HK-2 (cell line): Measurements from ENCODE around the gene ITPRID2.
A peak's percentile ranks its signal among the peaks of the same experiment; 100 is the strongest.
"Not testable (repeated sequence)": the region's sequence is repeated elsewhere in the genome, so short reads cannot be mapped to it uniquely, and the experiment has no call there.

Experiments used
- DNase-seq: peaks from one replicate; pipeline ENCODE4 v3.0.0-alpha.2; 2018; ENCODE audit not compliant: unreplicated experiment

ITPRID2 gene

DNA sequence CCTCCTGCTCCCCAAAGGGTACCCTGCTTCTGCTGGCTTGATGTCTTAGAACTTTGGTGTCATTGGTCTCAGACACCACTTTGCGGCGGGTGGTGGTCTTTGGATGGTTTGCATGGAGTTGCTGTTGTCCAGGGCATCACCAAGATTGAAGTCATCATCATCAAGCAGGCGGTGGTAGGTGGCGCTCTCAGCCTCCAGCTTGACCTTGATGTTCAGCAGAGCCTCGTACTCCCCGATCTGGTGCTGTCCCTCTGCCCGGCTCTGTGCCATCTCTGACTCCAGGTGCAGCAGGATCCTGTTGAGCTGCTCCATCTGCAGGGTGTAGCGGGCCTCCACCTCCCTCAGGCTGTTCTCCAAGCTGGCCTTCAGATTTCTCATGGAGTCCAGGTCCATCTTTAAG lies 69.6 kb downstream of the ITPRID2 start:
- not testable (repeated sequence) for DNase-seq

DNA sequence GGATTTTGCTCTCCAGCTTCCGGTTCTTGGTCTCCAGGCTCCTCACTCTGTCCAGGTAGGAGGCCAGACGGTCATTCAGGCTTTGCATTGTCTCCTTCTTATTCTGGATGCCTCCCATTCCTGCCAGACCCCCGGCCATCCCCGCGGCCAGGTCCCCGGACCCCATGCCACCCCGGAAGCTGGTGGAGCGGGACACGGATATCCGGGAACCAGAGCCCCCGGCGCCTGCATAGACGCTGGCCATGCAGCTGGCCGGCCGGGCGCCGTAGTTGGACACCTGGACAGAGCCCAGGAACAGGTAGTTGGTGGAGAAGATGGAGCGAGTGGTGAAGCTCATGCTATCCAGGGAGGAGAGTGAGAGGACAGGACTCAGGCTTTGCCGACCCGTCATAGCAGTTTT lies 70.6 kb downstream of the ITPRID2 start:
- no peak for DNase-seq

DNA sequence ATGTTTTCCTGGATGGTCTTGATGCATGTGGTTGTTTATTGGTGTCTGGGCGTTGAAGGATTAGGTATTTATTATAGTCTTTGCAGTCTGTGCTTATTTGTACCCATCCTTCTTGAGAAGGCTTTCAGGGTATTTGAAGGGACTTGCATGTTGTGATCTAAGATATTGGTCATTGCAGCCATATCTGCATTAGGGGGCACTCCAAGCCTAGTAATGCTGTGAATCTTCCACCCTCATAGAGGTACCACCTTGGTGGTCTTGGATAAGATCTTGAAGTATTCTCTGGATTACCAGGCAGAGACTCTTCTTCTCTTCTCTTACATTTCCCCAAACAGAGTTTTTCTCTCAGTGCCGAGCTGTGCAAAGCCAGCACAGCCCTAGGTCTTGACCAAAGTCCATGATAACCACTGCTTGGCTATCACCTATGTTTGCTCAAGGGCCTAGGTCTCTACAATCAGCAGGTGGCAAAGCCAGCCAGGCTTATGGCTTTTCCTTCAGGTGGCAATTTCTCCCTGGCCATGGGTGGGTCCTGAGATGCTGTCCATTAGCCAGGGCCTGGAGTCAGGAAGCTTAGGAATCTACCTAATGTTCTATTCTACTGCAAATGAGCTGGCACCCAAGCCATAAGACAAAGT lies 78.7 kb downstream of the ITPRID2 start:
- DNase-seq, result no peak

DNA sequence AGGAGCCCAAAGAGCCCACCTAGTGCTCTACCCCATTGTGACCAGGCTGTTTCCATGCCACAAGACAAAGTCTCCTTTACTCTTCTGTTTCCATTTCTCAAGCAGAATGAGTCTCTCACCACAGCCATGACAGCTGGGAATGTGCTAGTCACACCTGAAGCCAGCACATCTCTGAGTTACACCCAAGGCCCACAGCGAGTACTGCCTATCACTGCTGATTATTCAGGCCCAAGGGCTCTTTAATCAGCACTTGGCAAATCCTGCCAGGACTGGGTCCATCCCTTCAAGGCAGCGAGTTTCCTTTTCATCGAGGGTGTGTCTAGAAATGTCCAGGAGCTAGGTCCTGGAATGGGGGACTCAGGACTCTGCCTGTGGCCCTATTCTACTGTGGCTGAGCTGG lies 79.5 kb downstream of the ITPRID2 start:
- DNase-seq, result no peak

DNA sequence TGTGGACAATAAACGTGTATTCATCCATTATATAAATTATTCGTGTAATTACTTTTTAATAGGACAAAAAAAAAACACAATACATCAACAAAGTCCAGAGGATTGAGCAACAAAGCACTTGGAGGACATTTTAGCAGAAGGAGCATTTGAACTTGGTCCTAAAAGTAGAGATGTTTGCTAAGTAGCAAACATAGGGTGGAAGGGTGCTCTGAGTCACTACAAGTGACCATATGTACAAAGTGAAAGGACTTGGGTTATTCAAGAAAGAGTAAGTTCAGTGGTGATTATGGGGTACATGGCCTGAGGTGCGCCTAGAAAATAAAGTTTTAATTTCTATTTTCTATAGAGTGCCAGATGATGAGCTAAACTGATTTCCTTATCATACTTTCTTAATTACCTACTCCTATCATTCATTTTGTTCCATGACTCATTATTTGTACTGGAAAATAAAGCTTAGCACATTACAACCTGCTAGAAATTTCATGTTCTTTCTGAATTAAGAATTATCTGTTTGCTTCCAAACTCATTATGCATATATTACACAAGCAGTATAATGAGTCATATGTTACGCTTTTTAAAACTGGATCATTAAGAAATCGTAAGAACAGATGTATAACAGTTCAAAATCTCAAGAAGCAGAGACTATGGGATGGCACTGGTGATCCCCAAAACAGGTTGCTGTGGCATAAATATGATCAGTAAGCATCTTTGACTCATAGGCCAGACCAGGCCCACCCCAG lies 81.1 kb downstream of the ITPRID2 start:
- DNase-seq, result no peak

DNA sequence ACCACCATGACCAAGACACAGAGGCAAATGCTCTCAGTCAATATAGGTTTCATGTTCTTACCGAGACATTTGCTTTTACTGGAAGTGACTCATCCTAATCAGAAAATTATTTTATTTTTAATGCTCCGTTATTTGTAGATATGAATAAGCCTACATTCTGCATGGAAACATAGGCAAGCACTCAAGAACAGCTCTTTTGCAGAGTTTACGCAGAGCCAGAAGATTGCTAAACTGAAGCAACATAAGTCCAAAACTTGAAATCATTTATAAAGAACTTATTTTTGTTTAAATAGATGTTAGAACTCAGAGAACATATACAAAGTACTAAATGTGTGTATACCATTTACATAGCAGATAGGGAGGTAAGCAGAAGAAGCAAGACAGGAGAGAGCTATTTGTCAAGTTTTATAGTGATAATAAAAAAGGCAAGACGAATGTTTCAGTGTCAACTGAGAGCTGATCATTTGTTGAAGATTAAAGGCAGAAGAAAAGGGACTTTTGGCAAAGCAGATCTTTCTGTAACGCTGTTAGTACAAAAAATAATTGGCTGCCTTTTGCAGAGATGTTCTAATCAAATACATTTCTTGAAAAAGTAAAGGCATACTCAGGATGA lies 81.7 kb downstream of the ITPRID2 start:
- DNase-seq, result no peak

DNA sequence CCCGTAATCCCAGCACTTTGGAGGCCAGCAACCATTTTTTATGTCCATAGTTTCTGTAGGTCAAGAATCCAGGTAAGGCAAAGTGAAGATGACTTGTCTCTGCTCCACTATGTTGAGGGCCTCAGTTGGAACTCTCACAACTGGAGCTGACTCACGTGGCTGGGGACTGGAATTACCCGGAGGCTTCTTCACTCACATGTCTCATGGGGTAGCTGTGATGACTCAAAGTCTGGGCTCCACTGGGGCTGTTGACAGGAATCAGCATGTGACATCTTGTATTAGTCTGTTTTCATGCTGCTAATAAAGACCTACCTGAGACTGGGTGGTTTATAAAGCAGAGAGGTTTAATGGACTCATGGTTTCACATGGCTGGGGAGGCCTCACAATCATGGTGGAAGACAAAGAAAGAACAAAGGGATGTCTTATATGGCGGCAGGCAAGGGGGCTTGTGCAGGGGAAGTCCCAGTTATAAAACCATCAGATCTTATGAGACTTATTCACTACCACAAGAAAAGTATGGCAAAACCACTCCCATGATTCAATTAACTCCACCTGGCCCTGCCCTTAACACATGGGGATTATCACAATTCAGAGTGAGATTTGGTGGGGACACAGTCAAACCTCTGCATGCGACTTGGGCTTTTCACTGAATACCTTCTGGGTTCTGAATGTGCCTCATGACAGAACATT lies 86.3 kb downstream of the ITPRID2 start:
- DNase-seq, result peak; percentile 66

DNA sequence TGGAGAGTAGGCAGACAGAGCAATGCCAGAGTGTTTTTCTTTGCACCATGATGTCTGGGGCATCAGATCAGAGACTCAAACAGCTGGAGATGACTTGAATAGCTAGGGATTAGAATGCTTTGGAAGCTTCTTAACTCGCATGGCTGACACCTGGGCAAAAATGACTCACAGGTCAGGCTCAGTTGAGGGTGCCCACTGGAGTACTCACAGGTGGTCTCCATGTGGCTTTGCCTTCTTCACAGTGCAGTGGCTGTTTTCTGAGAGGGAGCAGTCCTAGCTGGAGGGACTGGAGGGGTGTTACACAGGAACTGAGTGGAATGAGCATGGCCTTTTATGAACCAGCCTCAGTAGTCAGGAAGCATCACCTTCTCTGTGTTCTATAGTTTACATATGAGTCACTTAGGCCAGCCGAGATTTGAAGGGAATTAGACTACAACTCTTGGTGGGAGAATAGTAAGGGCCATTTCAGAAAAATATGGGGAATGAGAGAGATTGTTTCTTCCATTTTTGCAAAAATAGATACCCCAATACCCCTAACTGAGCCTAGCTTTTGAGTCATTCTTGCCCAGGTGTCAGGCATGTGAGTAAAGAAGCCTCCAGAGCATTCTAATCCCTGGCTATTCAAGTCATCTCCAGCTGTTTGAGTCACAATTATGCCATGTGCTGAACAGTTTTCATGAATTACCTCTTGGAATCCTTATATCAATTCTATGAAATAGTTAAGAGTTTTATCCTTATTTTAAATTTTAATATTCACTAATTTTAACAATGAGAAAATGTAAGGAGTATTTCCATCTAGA lies 87.0 kb downstream of the ITPRID2 start:
- no peak for DNase-seq
